Diencephalon (tissue), 1 donor: ENCODE measurements around the gene UBP1. TPM values are rescaled to one million over a fixed set of nuclear protein-coding genes. Genes with fewer than 3 reads are reported as not detected.

Experiments used
- small RNA-seq: library from RNA; depleted of rRNA; stranded (forward); fragments of <200 nt; gene quantifications from one replicate; pipeline ENCODE3, GENCODE V24; 2014
- total RNA-seq: library from RNA; depleted of rRNA; stranded (reverse); fragments of >200 nt; gene quantifications from one replicate; pipeline ENCODE4 v1.2.3, GENCODE V29; 2014

Gene UBP1
- 68.0 TPM for total RNA-seq

GRCh38 chr3:33440328-33441224 is at the start of gene UBP1:
UBP1 (minus strand) TSS chr3:33440405; CDS start chr3:33439848, 557 bp downstream.

Small RNA genes within 50 kb of the gene (small RNA-seq; reads per million reads assigned to genes)
- not detected for gene RNU7-110P

Other genes starting within 250 kb of the UBP1 start
- gene SUSD5, start 221.6 kb downstream of the UBP1 start, total RNA-seq: 7.4 TPM
- 82.8 TPM for gene FBXL2, start 163.0 kb downstream of the UBP1 start, total RNA-seq